OCI-LY1 (cell line): ENCODE measurements around the gene ELK3.

Source experiments
- H2AFZ ChIP-seq: fragments of 200-600 bp; sonication (generic), shearing (Covaris generic); 2 replicates; pipeline ENCODE4 v1.6.0; 2014; ENCODE audit warnings: antibody characterized with exemption, mild to moderate bottlenecking, low read length
- H3F3A ChIP-seq: fragments of 200-600 bp; sonication (generic), shearing (Covaris generic); 2 replicates; pipeline ENCODE4 v1.6.0; 2014; ENCODE audit warnings: mild to moderate bottlenecking, antibody characterized with exemption, low read length, moderate library complexity; ENCODE audit not compliant: insufficient read depth
- H3K27ac ChIP-seq: fragments of 200-600 bp; sonication (generic); 2 replicates; pipeline ENCODE4 v1.5.1; 2014; ENCODE audit warnings: low read length, mixed run types, mild to moderate bottlenecking, low read depth; ENCODE audit not compliant: poor library complexity, severe bottlenecking
- H3K27me3 ChIP-seq: fragments of 200-600 bp; sonication (generic); 2 replicates; pipeline ENCODE4 v1.6.0; 2014; ENCODE audit warnings: antibody characterized with exemption, mild to moderate bottlenecking, low read length, moderate library complexity; ENCODE audit not compliant: insufficient read depth
- H3K36me3 ChIP-seq: fragments of 200-600 bp; sonication (generic); 2 replicates; pipeline ENCODE4 v1.6.1; 2014; ENCODE audit warnings: mild to moderate bottlenecking, antibody characterized with exemption, low read length, moderate library complexity, mixed read lengths; ENCODE audit not compliant: insufficient read depth
- H3K4me1 ChIP-seq: fragments of 200-600 bp; sonication (generic); 2 replicates; pipeline ENCODE4 v1.5.1; 2014; ENCODE audit warnings: mild to moderate bottlenecking, low read length, moderate library complexity; ENCODE audit not compliant: insufficient read depth, severe bottlenecking
- H3K4me2 ChIP-seq: fragments of 200-600 bp; sonication (generic), shearing (Covaris generic); 2 replicates; pipeline ENCODE4 v1.6.1; 2014; ENCODE audit warnings: low read length
- H3K4me3 ChIP-seq: fragments of 200-600 bp; sonication (generic); 2 replicates; pipeline ENCODE4 v1.5.1; 2014; ENCODE audit warnings: low read length, low read depth, mild to moderate bottlenecking, mixed read lengths; ENCODE audit not compliant: poor library complexity, severe bottlenecking
- H3K79me2 ChIP-seq: fragments of 200-600 bp; shearing (Covaris generic); 2 replicates; pipeline ENCODE4 v1.6.1; 2016; ENCODE audit warnings: mixed run types, low read length, mixed read lengths; ENCODE audit not compliant: insufficient read depth
- H3K9ac ChIP-seq: fragments of 200-600 bp; sonication (generic), shearing (Covaris generic); 2 replicates; pipeline ENCODE4 v1.6.1; 2014; ENCODE audit warnings: mild to moderate bottlenecking, low read length, mixed read lengths
- H3K9me2 ChIP-seq: fragments of 200-600 bp; sonication (generic), shearing (Covaris generic); 2 replicates; pipeline ENCODE4 v1.6.1; 2014; ENCODE audit warnings: low read depth, mild to moderate bottlenecking, low read length, mixed read lengths
- H3K9me3 ChIP-seq: fragments of 200-600 bp; shearing (Covaris generic); 2 replicates; pipeline ENCODE4 v1.6.1; 2014; ENCODE audit warnings: low read length, mixed read lengths
- H4K20me1 ChIP-seq: fragments of 200-600 bp; sonication (generic), shearing (Covaris generic); 2 replicates; pipeline ENCODE4 v1.6.0; 2016; ENCODE audit warnings: mild to moderate bottlenecking, low read length; ENCODE audit not compliant: insufficient read depth
- EZH2 ChIP-seq: fragments of 200-600 bp; sonication (generic), shearing (Covaris generic); IDR thresholded peaks from 2 replicates; pipeline ENCODE4 v1.8.0; 2017; ENCODE audit warnings: borderline replicate concordance, mixed run types, mild to moderate bottlenecking, antibody characterized with exemption, low read length, moderate library complexity, mixed read lengths
- TF ChIP-seq, protein P1 (sequence below): fragments of 200-600 bp; sonication (generic), shearing (Covaris generic); IDR thresholded peaks from 2 replicates; pipeline ENCODE4 v1.5.1; 2017; ENCODE audit warnings: mild to moderate bottlenecking, antibody characterized with exemption, low read length, moderate library complexity, mixed read lengths

ELK3 gene

DNA sequence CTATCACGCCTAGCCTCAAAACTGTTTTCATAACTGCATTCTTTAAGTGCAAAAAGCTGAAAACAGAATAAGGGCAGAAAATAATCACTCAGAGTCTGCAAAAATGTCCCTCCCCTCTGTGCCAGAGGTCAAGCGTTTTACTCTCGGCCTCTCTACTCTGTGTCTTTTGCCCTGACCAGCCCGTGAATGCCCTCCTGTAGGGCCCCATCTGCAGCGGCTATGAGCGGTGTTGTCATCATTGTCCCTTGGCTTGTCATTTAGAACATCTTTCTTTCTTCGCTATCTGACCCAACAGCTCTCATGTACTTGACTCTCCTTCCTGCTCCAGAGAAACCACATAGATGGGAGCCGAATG is 21.7 kb downstream of the ELK3 start:
- H3K9me2 ChIP-seq, result no peaks in the 10 kb centered on the region
- H3K79me2 ChIP-seq, result no peaks in the 10 kb centered on the region
- H4K20me1 ChIP-seq, result no peaks in the 10 kb centered on the region
- H3K4me2 ChIP-seq, result no peak overlapping the region
- H3K4me1 ChIP-seq, result peaks cover 5% of the 10 kb centered on the region
- no peaks in the 10 kb centered on the region for H3K27me3 ChIP-seq
- no peak overlapping the region for H2AFZ ChIP-seq
- no peak overlapping the region for H3K9ac ChIP-seq
- no peak for TF ChIP-seq EZH2
- TF ChIP-seq, protein P1, sequence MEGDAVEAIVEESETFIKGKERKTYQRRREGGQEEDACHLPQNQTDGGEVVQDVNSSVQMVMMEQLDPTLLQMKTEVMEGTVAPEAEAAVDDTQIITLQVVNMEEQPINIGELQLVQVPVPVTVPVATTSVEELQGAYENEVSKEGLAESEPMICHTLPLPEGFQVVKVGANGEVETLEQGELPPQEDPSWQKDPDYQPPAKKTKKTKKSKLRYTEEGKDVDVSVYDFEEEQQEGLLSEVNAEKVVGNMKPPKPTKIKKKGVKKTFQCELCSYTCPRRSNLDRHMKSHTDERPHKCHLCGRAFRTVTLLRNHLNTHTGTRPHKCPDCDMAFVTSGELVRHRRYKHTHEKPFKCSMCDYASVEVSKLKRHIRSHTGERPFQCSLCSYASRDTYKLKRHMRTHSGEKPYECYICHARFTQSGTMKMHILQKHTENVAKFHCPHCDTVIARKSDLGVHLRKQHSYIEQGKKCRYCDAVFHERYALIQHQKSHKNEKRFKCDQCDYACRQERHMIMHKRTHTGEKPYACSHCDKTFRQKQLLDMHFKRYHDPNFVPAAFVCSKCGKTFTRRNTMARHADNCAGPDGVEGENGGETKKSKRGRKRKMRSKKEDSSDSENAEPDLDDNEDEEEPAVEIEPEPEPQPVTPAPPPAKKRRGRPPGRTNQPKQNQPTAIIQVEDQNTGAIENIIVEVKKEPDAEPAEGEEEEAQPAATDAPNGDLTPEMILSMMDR, result no peak
- no peak overlapping the region for H3K27ac ChIP-seq
- H3K36me3 ChIP-seq, result no peaks in the 10 kb centered on the region
- H3K9me3 ChIP-seq, result no peaks in the 10 kb centered on the region
- H3F3A ChIP-seq, result no peaks in the 10 kb centered on the region
- no peak overlapping the region for H3K4me3 ChIP-seq

DNA sequence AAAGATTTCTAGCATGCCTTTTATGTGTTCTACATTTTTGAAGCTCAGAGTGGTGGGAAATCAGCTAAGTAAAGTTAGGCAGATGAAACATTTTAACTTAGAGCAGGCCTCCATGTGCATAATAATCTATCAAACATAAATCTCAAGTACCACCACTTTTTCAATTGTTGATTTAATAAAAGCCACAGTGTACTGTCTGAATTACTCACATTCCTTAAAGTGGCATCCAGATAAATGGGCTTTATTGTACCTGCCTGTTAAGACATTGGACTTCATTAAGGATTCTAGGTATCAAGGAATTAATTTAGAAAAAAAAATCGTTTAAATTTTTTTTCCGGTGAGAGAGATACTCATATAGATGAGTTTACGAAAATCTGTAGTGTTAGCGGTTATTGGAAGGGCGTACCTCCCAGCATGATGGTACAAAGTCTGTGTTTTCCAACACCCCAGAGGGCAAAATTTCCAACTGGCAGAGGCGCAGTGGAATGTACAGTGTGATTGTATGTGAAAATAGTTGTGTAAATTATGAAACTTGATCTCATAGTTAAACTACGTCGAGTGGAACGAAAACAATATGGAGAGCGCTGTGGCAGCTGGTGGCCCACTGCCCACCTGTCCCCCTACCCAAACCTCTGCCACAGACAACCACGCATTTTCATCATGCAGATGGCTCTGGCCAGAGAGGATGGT is 25.0 kb downstream of the ELK3 start:
- Histone ChIP-seq H2AFZ (no peak overlapping the region), H3K27me3 (peaks cover 4% of the 10 kb centered on the region; the same call in 1 of the 2 replicates), H3K4me2 (no peak overlapping the region), H3F3A (no peaks in the 10 kb centered on the region), H3K27ac (no peak overlapping the region), H3K36me3 (no peaks in the 10 kb centered on the region), H3K79me2 (no peaks in the 10 kb centered on the region), H4K20me1 (no peaks in the 10 kb centered on the region), H3K4me1 (peaks cover 5% of the 10 kb centered on the region), H3K9me3 (no peaks in the 10 kb centered on the region), H3K9me2 (no peaks in the 10 kb centered on the region), H3K9ac (no peak overlapping the region), H3K4me3 (no peak overlapping the region)
- TF ChIP-seq, protein P1, result no peak

DNA sequence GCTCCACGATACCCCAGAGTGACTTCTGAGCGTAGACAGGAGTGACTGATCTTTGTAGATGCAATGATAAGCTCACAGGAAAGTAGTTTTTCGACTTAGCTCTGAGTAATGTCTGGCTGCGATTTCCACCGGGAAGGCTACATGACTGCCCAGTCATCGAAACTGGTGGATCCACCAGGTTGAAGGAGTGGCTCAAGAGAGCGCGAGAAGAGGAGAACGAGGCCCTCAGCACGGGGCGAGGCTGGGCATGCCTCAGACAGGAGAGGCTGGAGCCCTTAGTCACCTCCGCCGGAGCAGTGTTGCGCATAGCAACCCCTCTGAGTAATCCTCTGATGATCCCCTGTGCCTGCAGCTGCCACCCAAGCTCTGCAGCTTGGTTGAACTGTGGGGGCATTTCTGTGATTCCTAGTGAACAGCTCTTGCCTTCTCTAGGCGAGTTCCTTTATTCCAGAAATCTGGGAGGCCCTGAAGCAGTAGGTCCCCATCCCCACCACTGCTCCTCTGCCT is 25.6 kb downstream of the ELK3 start:
- Histone ChIP-seq H3K4me1 (peaks cover 4% of the 10 kb centered on the region), H3K36me3 (no peaks in the 10 kb centered on the region), H3K9ac (no peak overlapping the region), H3K9me3 (no peaks in the 10 kb centered on the region), H2AFZ (no peak overlapping the region), H4K20me1 (no peaks in the 10 kb centered on the region), H3K27ac (no peak overlapping the region), H3K79me2 (no peaks in the 10 kb centered on the region), H3F3A (no peaks in the 10 kb centered on the region), H3K4me2 (no peak overlapping the region), H3K9me2 (no peaks in the 10 kb centered on the region), H3K27me3 (peaks cover 4% of the 10 kb centered on the region; the same call in 1 of the 2 replicates), H3K4me3 (no peak overlapping the region)
- TF ChIP-seq, protein P1, result no peak
- TF ChIP-seq EZH2, result no peak
